GM12873 (cell line): ENCODE results near the gene XPO5.

Experiments
- CTCF ChIP-seq: IDR thresholded peaks from 2 replicates; pipeline ENCODE4 v1.5.1; 2012; ENCODE audit warnings: low read depth, mild to moderate bottlenecking, moderate library complexity, low read length, control low read depth; ENCODE audit not compliant: insufficient read depth; ENCODE audit errors: missing control alignments

XPO5 gene

GRCh38 chr6:43515808-43516207, 60.0 kb downstream of the XPO5 start:
- TF ChIP-seq CTCF = no peak

GRCh38 chr6:43511824-43512415, 63.9 kb downstream of the XPO5 start:
- no peak for TF ChIP-seq CTCF

- no peak for TF ChIP-seq CTCF
Measured at GRCh38 chr6:43510827-43511163, 65.0 kb downstream of the XPO5 start.

- TF ChIP-seq CTCF = no peak
Measured at GRCh38 chr6:43509984-43510826, 65.6 kb downstream of the XPO5 start, which contains the start of gene LRRC73. LRRC73 (minus strand) TSS chr6:43510346; CDS start chr6:43509785, 561 bp downstream.

GRCh38 chr6:43509142-43509983, 66.5 kb downstream of the XPO5 start:
- TF ChIP-seq CTCF = no peak

- TF ChIP-seq CTCF = peak; percentile 23
Measured at GRCh38 chr6:43508481-43509141, 67.2 kb downstream of the XPO5 start.
